Eye (tissue), 1 donor: ENCODE data around the gene NT5C1B.
"Not testable (repeated sequence)": the region's sequence is repeated elsewhere in the genome, so short reads cannot be mapped to it uniquely, and the experiment has no call there.

Experiments used
- DNase-seq: peaks from one replicate; pipeline ENCODE4 v3.0.0-alpha.2; 2015

Gene NT5C1B

GRCh38 chr2:18589354-18589753 lies at the start of gene NT5C1B:
Gene NT5C1B, minus strand, starts transcription at chr2:18589569. Its CDS starts 101 bp downstream, at chr2:18589468.
- DNase-seq, result no peak

- no peak for DNase-seq
Measured at GRCh38 chr2:18637196-18637595, 47.8 kb upstream of the NT5C1B start.

DNA sequence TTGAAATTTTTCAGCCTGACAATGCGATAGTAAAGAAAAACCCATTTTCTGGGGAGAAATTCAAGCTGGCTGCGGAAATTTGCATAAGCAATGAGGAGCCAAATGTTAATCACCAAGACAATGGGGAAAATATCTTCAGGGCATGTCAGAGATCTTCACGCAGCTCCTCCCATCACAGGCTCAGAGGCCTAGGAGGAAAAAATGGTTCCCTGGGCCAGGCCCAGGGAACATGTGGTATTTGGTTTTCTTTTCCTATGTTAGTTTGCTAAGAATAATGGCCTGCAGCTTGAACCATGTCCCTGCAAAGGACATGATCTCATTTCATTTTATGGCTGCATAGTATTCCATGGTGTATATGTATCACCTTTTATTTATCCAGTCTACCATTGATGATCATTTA lies 43.3 kb upstream of the NT5C1B start:
- DNase-seq, result not testable (repeated sequence)

DNA sequence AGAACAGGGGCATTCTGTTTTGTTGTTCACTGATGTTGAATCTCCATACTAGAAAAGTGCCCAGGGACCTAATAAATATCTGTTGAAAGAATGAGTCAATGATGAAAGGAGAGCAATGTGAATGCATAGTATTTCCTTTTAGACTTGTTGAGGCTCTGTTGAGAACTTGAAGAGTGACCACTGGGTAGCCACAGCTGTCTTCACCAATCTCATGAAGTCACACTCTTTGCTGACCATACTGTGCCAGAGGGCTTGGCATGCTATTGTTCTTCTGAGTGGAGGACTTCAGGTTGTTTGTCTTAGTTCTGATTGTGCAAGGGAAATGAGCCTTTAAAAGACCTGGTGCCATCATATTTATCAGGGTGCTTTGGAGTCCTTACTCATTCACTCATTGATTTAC lies 41.6 kb upstream of the NT5C1B start:
- no peak for DNase-seq

DNA sequence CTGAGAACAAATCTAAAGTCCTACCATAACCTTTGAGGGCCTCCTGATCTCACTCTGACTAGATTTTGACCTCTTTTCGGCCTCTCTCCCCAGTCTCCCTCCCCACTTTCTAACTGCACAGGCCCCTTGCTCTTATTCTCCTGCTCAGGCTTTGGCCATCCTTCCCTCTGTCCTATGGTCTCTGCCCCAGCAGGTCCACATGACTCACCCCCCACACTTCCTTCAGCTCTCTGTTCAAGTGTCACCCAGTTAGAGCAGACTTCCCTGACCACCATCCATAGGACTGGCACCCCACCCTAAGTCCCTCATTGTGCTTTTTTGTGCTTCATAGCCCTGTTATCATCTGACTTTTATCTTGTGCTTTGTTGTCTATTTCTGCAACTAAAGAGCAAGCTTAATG lies 41.2 kb upstream of the NT5C1B start:
- no peak for DNase-seq

- DNase-seq, result no peak
Measured at GRCh38 chr2:18630101-18630500, 40.7 kb upstream of the NT5C1B start.

DNA sequence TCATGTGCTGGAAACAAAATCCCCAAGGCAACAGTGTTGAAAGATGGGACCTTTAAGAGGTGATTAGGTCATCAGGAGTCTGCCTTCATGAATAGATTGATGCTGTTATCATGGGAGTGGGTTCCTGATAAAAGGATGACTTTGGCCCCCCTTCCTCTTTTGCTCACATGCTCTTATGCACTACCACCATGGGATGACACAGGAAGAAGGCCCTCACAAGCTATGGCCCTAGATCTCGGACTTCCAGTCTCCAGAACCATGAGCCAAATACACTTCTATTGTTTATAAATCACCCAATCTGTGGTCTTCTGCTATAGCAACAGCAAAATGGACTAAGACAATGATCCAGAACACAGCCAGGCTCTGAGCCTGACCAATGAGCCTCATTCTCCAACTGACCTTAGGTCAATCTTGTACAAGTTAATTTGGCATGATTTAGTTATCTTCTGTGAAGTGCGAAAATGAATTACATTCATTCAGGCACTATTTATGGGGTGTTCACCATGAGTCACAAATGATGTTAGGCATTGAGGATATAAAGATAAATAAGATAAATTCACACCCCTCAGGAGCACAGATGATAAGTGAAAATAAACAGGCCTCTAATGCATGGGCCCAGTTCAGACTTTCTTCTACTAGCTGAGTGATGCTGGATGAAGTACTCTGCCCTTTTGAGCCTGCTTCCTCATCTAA lies 37.7 kb upstream of the NT5C1B start:
- DNase-seq, result no peak

- no peak for DNase-seq
Measured at GRCh38 chr2:18626256-18626668, 36.9 kb upstream of the NT5C1B start.

DNA sequence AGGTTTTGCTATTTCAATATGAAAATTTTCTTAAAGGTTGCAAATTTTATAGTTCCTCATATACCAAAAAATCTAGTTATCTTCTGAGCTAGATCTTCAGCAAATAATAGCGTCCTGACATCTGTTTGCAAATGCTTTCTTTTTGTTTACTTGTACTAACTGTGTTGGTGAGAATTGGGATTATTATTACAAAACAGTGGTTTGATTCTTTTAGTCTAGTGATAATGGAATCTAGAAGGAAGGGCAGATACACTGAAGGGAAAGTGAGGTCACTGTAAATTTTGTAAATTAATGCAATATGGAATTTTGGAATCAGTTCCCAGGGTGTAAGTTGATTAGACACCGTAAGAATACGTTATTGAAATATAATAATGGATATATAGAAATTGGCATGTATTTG lies 36.2 kb upstream of the NT5C1B start:
- no peak for DNase-seq

GRCh38 chr2:18623782-18624181 lies 34.4 kb upstream of the NT5C1B start:
- no peak for DNase-seq

DNA sequence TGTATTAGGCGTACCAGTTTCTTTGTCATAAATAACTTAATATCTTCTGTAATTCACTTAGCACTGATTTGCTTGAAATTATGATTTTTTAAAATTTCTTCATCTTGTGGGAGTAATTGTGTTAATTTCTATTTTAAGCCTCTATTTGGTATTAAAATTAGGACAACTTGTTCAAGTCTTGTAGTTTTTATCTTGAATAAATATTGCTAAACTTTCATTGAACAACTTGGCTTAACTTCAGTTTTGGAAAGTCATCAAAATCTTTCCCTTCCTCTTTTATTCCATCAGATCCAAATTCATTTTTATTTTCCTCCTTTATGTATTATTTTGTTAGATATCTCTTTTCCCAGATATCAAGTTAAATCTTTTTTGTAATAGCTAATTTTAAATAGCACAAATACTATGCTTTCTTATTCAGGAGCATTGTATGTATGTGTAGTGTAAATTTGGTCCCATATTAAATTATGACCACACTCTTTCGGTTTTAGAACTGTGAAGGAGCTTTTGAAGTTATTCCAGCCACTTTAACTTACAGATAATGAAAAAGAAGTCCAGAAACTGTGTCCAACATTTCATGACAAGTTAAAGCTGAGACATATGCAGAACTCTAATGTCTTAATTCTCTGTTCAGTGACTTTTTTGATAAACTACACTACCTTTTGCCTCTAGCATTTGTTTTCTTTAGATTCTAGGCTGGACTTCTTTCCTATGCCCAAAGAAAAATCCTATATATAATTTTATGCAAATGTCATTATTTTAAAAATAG lies 31.7 kb upstream of the NT5C1B start:
- DNase-seq, result no peak

- DNase-seq, result no peak
Measured at GRCh38 chr2:18619091-18619490, 29.7 kb upstream of the NT5C1B start.

- no peak for DNase-seq
Measured at GRCh38 chr2:18614041-18614440, 24.7 kb upstream of the NT5C1B start.

- no peak for DNase-seq
Measured at GRCh38 chr2:18612133-18612532, 22.8 kb upstream of the NT5C1B start.

DNA sequence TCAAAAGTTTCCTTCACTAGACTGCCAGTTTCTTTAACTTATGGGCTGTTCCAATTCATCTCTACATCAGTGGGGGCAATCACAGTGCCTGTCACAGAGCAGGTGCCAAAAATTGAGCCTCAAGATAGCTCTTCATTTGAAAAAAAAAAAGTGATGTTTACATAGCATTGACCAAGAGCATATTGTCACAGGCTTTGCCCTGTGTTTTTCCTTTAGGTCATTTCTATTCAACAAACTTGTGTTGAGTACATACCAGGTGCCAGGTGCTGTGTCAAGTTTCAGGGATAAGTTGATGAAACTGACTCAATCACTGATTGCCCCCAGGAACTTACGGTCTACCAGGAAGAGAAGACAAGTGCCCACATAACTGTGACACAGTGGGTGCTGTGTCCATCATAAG lies 22.2 kb upstream of the NT5C1B start:
- no peak for DNase-seq

- DNase-seq, result no peak
Measured at GRCh38 chr2:18611184-18611583, 21.8 kb upstream of the NT5C1B start.

DNA sequence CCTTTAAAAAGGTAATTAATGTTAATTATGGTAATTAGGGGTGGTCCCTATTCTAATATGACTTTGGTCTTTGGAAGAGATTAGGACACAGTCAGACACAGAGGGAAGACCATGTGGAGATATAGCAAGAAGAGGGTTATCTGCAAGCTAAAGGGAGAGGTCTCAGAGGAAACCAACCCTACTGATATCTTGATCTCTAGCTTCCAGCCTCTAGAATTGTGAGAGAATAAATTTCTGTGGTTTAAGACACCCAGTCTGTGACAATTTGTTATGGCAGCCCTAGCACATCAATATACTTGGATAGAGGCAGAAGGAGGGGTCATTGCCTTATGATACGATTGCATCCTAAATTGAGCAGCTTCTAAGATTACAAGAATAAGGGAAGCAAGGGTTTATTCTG lies 21.3 kb upstream of the NT5C1B start:
- DNase-seq, result no peak

- DNase-seq, result no peak
Measured at GRCh38 chr2:18610090-18610489, 20.7 kb upstream of the NT5C1B start.

- no peak for DNase-seq
Measured at GRCh38 chr2:18605115-18605514, 15.7 kb upstream of the NT5C1B start.

DNA sequence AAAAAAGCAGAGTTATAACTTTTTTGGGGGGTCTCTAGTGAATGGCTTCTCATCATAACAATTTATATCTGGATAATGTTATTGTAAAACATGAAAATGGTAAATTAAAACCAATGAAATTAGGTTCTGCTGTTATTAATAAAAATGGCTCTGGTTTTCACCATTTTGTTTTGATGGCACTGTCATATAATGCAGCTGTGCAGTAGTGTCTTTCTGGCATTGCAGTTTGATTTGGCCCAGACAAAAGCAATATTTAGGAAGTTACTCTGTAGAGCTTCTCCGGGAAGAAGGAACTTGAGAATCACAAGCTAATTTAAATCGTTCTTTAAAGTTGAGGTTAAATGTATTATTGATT lies 15.1 kb upstream of the NT5C1B start:
- DNase-seq, result no peak

DNA sequence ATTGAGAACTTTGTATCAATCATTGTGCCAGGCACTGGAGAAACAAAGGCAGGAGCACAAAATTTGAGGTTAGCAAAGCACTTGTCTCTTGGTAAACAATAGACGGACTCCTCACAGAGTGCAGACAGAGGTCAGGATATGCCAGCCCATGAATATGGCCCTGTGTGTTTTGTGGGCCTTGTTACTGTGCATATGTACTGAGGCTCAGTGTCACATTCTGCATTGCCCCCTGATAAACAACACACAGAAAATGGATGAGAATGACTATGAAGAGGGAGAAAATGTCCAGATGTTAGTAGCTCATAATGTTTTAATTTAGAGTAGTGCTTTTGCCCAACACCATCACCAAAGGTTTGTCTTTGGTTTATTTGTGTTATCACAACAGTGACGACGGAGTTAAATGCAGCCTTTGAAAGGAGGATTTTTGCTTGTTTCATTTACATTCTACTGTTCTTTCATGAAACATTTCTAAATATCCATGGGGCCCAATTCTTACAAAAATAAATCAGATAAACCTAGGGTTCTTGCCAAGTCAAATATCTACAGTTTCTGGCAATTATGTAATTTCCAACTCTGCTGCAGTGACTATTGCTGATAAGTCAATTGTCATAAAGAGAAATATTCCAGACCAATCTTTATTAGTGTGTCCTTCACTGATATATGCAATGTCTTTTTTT lies 14.6 kb upstream of the NT5C1B start:
- peak; percentile 24 for DNase-seq

- DNase-seq, result no peak
Measured at GRCh38 chr2:18602298-18602697, 12.9 kb upstream of the NT5C1B start.

- DNase-seq, result no peak
Measured at GRCh38 chr2:18600255-18600613, 10.9 kb upstream of the NT5C1B start.
